Medulla oblongata (tissue), 1 donor: ENCODE results near the gene PRKAB2.
"Not testable (repeated sequence)": the region's sequence is repeated elsewhere in the genome, so short reads cannot be mapped to it uniquely, and the experiment has no call there.

Experiments
- DNase-seq: peaks from one replicate; pipeline ENCODE4 v3.0.0-alpha.2; 2015; ENCODE audit errors: extremely low spot score

Gene PRKAB2

GRCh38 chr1:147109762-147110161 is 62.5 kb downstream of the PRKAB2 start:
- DNase-seq: no peak

GRCh38 chr1:147109041-147109440 is 63.2 kb downstream of the PRKAB2 start:
- DNase-seq: no peak

- not testable (repeated sequence) for DNase-seq
Measured at GRCh38 chr1:147106407-147106881, 65.8 kb downstream of the PRKAB2 start.

- DNase-seq: no peak
Measured at GRCh38 chr1:147105909-147106308, 66.4 kb downstream of the PRKAB2 start.
